GM21619 (cell line): ENCODE results near the gene GAS6.

ENCODE experiments used
- ATAC-seq: cut with Tn5 transposase; IDR thresholded peaks from one replicate; pipeline ENCODE4 v1.9.1; 2021; ENCODE audit not compliant: unreplicated experiment

Gene GAS6

DNA sequence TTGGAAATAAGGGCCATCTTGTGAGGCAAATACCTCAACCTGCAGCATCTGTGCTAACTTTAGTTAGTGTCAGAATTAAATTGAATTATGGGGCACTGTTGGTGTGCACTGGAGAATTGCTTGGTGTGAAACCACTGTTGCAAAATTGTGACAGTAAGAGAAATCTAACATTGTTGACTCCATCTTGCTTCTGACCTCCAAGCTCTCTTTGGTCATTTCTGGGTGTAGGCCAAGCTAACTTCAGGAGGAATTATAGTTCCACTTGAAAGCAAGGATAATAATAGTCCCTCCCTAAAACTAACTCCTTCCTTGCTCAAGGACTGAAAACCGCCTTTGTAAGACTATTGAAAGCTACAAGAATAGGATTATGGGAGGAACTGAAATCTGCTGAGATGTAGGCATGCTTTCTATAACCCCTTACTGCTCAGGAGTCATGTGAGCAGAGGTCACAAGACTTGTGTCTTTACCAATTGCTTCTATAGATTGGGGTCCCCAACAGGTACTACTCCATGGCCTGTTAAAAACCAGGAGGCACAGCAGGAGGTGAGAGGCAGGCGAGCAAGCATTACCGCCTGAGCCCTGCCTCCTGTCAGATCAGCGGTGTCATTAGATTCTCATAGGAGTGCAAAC, 24.9 kb upstream of the GAS6 start:
- ATAC-seq = no peak

DNA sequence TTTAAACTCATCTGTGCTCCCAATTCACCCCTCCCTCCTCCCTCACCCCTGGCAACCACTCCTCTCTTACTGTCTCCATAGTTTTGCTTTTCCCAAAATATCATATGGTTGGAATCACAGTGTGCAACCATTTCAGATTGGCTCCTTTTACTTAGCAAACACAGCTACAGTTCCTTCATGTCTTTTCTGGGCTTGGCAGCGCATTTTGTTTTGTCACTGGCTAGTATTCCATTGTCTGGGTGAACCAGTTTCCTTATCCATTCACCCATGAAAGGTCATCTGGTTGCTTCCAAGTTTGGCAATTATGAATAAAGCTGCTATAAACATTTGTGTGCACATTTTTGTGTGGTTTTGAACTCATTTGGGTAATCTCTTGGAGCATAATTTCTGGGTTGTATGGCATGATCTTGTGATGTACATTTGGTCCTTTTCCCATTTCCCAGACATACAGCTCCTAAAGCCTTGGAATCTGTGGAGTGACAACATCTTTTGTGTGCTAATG, 23.9 kb upstream of the GAS6 start:
- ATAC-seq = no peak

- ATAC-seq = no peak
Observed at GRCh38 chr13:113886561-113887112, 22.8 kb upstream of the GAS6 start.

DNA sequence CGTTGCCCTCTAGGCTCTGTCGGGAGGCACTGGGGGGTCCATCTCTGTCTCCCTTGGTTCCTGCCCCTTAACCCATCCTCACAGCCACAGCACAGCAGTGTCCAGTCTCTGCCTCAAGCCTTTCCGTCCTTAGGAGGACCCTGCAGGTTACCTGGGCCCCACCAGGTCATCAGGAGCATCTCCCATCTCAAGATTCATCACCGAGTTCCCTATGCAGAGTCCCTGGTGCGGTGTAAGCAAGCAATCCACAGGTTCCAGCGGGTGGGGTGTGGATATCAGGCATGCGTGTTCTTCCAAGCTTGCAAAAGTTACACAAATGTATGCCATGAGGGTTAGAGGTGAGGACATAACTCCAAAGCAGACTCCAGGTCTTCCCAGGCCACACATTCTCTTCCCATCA, 20.9 kb upstream of the GAS6 start:
- no peak for ATAC-seq

DNA sequence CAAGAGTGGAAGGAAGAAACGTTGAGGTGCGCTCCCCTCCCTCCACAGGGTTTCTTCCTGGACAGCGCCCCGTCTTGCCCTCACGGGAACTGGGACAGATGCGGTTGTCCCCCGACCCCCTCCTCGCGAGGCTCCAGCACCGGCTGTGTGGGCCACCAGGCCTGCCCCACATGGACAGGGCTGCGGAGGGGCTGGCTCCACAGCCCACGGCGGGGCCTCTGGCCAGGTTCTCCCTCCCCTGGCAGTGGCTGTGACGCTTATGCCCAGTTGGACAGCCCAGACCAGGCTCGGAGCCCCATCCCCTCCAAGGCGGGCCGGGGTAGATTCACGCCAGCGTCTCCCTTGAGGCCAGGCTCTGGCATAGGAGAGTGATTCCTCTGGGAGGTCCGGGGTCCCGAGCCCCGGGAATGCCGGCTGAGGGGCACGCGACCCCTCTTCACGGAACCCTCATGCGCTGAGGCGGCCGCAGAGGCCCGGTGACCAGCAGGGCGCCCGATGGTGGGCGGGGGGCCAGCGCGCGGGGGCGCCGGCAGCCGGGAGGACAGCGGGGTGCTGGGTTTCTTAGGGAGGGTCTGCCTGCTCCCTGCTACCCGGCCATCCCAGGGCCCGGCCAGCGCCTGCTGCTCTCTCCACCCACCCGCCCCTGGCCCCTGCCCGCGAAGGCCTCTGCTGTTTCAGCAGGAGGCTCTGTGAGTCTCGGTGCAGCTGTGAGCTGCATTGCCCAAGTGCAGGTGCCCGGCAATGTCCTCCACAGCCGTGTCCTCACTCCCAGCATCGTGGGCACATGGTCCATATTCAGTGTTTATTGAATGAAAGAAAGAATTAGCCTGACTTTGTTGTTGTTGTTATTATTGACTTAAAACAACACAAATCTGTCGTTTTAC, 20.3 kb upstream of the GAS6 start:
- ATAC-seq = no peak

DNA sequence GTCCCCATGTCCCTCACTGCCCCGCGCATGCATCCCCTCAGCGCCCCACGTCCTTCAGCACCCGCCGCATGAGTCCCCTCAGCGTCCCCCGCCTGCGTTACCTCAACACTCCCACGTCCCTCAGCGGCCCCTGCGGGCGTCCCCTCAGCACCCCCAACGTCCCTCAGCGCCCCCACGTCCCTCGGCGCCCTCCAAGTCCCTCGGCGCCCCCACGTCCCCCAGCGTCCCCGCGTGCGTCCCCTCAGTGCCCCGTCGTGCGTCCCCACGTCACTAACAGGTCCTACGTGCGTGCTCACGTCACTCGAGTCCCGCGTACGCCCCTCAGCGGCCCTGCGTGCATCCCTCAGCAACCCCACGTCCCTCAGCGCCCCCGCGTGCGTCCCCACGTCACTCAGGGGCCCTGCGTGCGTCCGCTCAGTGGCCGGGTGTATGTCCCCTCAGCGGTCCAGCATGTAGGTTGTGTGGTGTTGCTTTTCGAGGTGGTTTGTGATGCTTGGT, 19.5 kb upstream of the GAS6 start:
- no peak for ATAC-seq

- ATAC-seq = no peak
Observed at GRCh38 chr13:113882716-113883115, 18.8 kb upstream of the GAS6 start.

- ATAC-seq = no peak
Observed at GRCh38 chr13:113882267-113882630, 18.4 kb upstream of the GAS6 start.

GRCh38 chr13:113881614-113882266, 17.9 kb upstream of the GAS6 start:
- ATAC-seq = no peak

DNA sequence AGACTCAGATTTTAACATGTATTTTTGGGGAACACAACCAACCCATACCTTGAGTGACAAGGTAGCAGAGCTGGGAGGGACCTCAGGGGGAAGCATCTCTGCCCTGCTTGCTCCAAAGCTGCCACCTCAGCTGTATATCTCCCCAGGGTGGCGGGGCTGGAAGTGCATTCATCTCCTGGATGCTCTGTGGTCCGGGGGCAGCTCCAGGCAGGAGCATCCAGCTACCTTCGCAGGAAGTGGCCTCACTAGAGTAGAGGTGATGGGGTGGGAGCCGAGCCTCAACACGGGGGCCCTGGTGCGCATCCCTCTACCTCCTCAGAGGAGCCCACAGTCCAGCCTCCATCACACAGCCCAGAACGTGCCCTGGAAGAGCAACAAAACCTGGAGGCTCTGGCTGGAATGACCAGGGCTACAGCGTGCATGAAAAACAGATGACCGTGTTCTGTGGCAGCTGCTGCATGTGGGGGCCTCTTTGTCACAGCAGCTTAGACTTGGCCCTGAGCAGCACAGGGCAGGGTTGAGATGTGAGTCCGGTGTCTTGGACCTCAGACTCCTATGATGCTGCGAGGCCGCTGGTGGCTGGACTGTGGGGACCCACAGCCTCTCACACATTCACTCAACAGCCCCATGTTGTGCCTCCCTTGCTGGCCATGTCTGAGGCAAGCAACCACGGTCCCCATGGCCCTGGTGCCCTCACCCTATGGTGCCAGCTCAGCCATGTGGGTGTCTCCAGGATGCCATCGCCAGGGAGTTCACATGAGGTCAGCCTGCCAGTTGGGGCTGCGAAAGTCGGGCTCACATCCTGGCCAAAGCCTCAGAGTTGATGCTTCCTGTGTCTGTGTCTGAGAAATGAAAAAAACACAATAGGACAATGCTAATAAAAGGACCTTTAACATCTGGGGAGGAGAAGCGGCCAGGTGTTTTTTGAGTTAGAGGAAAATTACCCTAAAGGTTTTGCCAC, 17.1 kb upstream of the GAS6 start:
- no peak for ATAC-seq

GRCh38 chr13:113879494-113880360, 15.9 kb upstream of the GAS6 start:
- ATAC-seq = no peak

- no peak for ATAC-seq
Observed at GRCh38 chr13:113879017-113879416, 15.1 kb upstream of the GAS6 start.

GRCh38 chr13:113877149-113877990, 13.5 kb upstream of the GAS6 start:
- ATAC-seq = no peak

DNA sequence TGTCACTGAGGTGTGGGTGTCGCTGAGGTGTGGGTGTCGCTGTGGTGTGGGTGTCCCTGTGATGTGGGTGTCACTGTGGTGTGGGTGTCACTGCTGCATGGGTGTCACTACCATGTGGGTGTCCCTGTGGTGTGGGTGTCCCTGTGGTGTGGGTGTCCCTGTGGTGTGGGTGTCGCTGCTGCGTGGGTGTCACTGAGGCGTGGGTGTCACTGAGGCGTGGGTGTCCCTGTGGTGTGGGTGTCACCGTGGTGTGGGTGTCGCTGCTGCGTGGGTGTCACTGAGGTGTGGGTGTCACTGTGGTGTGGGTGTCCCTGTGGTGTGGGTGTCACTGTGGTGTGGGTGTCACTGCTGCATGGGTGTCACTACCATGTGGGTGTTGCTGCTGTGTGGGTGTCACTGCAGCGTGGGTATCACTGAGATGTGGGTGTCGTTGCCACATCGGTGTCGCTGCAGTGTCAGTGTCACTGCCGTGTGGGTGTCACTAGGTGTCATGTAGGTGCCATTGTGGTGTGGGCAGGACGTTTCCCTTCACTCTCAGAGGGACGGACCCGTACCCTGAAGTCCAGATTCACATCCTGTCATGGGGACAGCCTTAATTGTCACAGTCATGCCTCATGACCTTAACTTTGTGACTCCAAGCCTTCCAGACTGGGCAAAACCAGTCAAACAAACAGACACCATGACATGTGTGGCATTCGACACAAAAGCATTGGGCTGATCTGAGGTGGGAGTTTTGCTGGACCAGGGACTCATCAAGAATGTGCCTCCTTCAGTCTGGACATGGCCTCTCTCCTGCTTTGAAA, 12.7 kb upstream of the GAS6 start:
- no peak for ATAC-seq

DNA sequence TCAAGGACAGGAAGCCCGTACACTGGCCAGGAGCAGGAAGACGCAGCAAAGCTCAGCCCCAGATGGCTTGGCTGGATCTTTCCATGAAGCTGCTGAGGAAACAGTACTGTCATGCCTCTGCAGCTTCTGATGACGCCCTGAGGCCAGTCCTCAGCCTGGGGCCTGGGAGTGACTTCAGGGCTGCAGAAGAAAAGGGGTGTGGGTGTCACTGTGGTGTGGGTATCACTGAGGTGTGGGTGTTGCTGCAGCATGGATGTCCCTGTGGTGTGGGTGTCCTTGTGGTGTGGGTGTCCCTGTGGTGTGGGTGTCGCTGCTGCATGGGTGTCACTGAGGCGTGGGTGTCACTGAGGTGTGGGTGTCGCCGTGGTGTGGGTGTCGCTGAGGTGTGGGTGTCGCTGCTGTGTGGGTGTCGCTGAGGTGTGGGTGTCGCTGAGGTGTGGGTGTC, 12.0 kb upstream of the GAS6 start:
- no peak for ATAC-seq

DNA sequence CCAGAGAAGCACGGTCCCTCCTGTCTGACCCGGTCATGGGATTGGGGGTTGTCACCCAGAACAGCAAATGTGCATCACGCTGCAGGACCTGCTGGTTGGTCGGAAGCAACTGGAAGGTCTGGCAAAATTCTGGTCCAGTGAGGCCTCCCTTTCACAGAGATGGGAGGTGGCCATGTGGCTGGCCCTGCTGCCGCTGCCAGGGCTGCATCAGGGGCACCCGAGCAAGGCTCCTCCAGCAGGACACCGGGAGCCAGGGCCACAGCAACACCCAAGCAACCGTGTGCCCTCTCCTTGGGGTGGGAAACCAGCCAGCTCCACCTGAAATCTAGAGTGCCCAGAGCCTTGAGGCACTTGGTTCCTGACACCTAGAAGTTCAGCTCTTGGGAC, 11.5 kb upstream of the GAS6 start:
- no peak for ATAC-seq

DNA sequence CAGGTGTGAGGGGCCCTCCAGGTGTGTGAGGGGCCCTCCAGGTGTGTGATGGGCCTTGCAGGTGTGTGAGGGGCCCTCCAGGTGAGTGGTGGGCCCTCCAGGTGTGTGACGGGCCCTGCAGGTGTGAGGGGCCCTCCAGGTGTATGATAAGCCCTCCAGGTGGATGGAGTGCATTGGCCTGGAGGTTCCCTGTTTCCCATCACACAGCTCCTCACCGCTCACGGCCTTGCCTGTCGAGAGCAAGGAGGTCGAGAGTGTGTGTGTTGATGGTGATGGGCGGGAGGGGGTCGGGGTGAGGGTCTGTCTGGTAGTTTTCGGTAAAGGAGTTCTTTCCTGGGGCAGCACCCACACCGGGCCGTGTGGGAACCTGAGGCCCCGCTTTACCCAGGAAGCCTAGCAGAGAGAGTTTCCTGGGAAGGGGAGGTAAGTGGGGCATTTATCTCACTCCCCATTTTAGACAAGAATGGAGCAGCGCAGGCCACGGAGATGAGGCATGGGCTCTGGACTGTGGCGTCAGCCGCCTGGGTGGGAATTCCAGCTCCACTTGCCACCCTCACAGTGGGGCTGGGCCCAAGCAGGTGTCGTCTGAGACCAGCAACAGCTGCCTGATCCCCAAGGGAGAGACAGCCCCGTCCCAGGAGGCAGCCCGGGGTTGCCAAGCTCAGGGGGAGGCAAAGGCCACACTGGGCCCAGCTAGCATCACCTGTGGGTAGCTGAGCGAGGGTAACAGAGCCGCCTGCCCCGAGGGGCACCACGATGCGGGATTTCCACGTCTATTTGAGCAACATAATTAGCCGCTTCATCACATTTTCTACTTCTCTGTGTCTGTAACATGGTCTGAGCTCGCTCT, 10.9 kb upstream of the GAS6 start:
- ATAC-seq = no peak
